Lung (tissue), 12 donors: ENCODE data around the gene SLC38A10. TPM values are rescaled to one million over a fixed set of nuclear protein-coding genes. Genes with fewer than 3 reads are reported as not detected.

ENCODE experiments used
- ATAC-seq: fragments of 200-7000 bp; cut with Tn5 transposase; one replicate; pipeline ENCODE4 v1.9.1; 2020; ENCODE audit warnings: moderate number of reproducible peaks; ENCODE audit not compliant: insufficient read depth, low FRiP score
- DNase-seq, 3 donors: peaks; one replicate each; pipeline ENCODE4 v3.0.0-alpha.2; 2013 to 2017
- H3K27ac ChIP-seq, 2 donors: one replicate each; pipeline ENCODE4 v1.5.1; 2013; ENCODE audit warnings: mild to moderate bottlenecking in 2 of 2, moderate library complexity in 2 of 2, control low read depth in 1 of 2, inconsistent platforms in 1 of 2, low read depth in 1 of 2, low read length in 1 of 2
- H3K27me3 ChIP-seq, 3 donors: one replicate each; pipeline ENCODE4 v1.5.1; 2013; ENCODE audit warnings: low read length in 2 of 3; ENCODE audit not compliant: control insufficient read depth in 3 of 3, insufficient read depth in 3 of 3
- H3K36me3 ChIP-seq, 4 donors: one replicate each; pipeline ENCODE4 v1.5.1; 2013; ENCODE audit warnings: low read length in 4 of 4, mild to moderate bottlenecking in 1 of 4, moderate library complexity in 1 of 4; ENCODE audit not compliant: control insufficient read depth in 4 of 4, insufficient read depth in 4 of 4
- H3K4me1 ChIP-seq, 5 donors: one replicate each; pipeline ENCODE4 v1.5.1; 2013; ENCODE audit warnings: low read length in 5 of 5, mild to moderate bottlenecking in 2 of 5, moderate library complexity in 1 of 5; ENCODE audit not compliant: control insufficient read depth in 5 of 5, insufficient read depth in 5 of 5
- H3K4me3 ChIP-seq: one replicate; pipeline ENCODE4 v1.5.1; 2013; ENCODE audit warnings: mild to moderate bottlenecking, control low read depth, moderate library complexity
- H3K9ac ChIP-seq, 2 donors: one replicate each; pipeline ENCODE4 v1.5.1; 2013; ENCODE audit warnings: low read length in 2 of 2, control low read depth in 1 of 2; ENCODE audit not compliant: insufficient read depth in 1 of 2
- H3K9me3 ChIP-seq, 4 donors: one replicate each; pipeline ENCODE4 v1.5.1; 2013; ENCODE audit warnings: low read length in 3 of 4, mild to moderate bottlenecking in 1 of 4, moderate library complexity in 1 of 4; ENCODE audit not compliant: control insufficient read depth in 4 of 4, insufficient read depth in 3 of 4
- CTCF ChIP-seq: IDR thresholded peaks from 2 replicates; pipeline ENCODE4 v1.5.1; 2012; ENCODE audit warnings: mild to moderate bottlenecking; ENCODE audit errors: control extremely low read depth, extremely low read depth
- WGBS, 2 donors: extraction: QIAGEN DNeasy Blood & Tissue Kit; methylation state at CpG; one replicate each; pipeline ENCODE4 v1.1.7; 2013; 5-methylcytosine and 5-hydroxymethylcytosine counted together
- polyA plus RNA-seq, 2 donors: library from polyadenylated mRNA; stranded (reverse); fragments of 200-250 nt; gene quantifications; one replicate each; pipeline ENCODE4 v1.2.1, GENCODE V29; 2013
- total RNA-seq, 2 donors: library from RNA; depleted of rRNA in 1 of 2; stranded (reverse); fragments of >200 nt in 1 of 2; gene quantifications; one replicate each; pipeline ENCODE4 v1.2.1, GENCODE V29; 2014 to 2021
- donor health status: control.
- donor health status: control.
- donor health status: Bipolar disorder and iron deficiency.
- donor health status: healthy.
- donor health status: DM: yes; HTN: yes; CAD: no.

SLC38A10 gene
- total and polyA plus RNA-seq, 4 donors, result 56.0 to 127 (median 82.4) TPM

GRCh38 chr17:81212365-81212764 lies 82.7 kb downstream of the SLC38A10 start:
- no peak overlapping the region for H3K4me3 ChIP-seq
- ATAC-seq, result no peak

GRCh38 chr17:81210868-81211267 lies 84.2 kb downstream of the SLC38A10 start:
- DNase-seq, result no peak
- no peak for ATAC-seq
- H3K9ac ChIP-seq, result no peak overlapping the region

More at GRCh38 chr17:81212365-81212764, 82.7 kb downstream of the SLC38A10 start:
- Histone ChIP-seq H3K36me3 (peaks cover 0 to 6% (median 3%) of the 10 kb centered on the region in 4 donors), H3K4me1 (no peaks in the 10 kb centered on the region), H3K27me3 (no peaks in the 10 kb centered on the region), H3K27ac (no peak overlapping the region), H3K9me3 (no peaks in the 10 kb centered on the region), H3K9ac (no peak overlapping the region)
- DNase-seq, result no peak
- WGBS, 2 donors, result 96 to 98% methylated on average over 9 of the region's 9 CpGs
- TF ChIP-seq CTCF, result no peak

GRCh38 chr17:81210466-81210865 lies 84.6 kb downstream of the SLC38A10 start:
- no peak for TF ChIP-seq CTCF
- DNase-seq (no peak), ATAC-seq (no peak)
- no peaks in the 10 kb centered on the region for H3K9me3 ChIP-seq
- no peaks in the 10 kb centered on the region for H3K4me1 ChIP-seq
- H3K4me3 ChIP-seq, result no peak overlapping the region
- H3K27me3 ChIP-seq, result no peaks in the 10 kb centered on the region
- H3K9ac ChIP-seq, result no peak overlapping the region
- H3K36me3 ChIP-seq, result peaks cover 0 to 10% (median 1%) of the 10 kb centered on the region in 4 donors
- WGBS, 2 donors, result 57 to 74% methylated on average over 10 of the region's 10 CpGs
- H3K27ac ChIP-seq, result no peak overlapping the region

More at GRCh38 chr17:81210868-81211267, 84.2 kb downstream of the SLC38A10 start:
- Histone ChIP-seq H3K4me3 (no peak overlapping the region), H3K4me1 (no peaks in the 10 kb centered on the region), H3K27me3 (no peaks in the 10 kb centered on the region), H3K9me3 (no peaks in the 10 kb centered on the region), H3K36me3 (peaks cover 0 to 10% (median 1%) of the 10 kb centered on the region in 4 donors), H3K27ac (no peak overlapping the region)
- 56 to 65% methylated on average over 14 of the region's 14 CpGs for WGBS, 2 donors
- TF ChIP-seq CTCF, result no peak

- Histone ChIP-seq H3K4me3 (no peak overlapping the region), H3K36me3 (peaks cover 0 to 13% (median 1%) of the 10 kb centered on the region in 4 donors), H3K27me3 (no peaks in the 10 kb centered on the region), H3K4me1 (no peaks in the 10 kb centered on the region), H3K9ac (no peak overlapping the region), H3K9me3 (no peaks in the 10 kb centered on the region), H3K27ac (no peak overlapping the region)
- no peak for DNase-seq
- TF ChIP-seq CTCF, result no peak
- ATAC-seq, result no peak
- WGBS, 2 donors, result 96 to 97% methylated on average over 16 of the region's 16 CpGs
Observed at GRCh38 chr17:81209141-81209540, 86.0 kb downstream of the SLC38A10 start.
